Measurements from ENCODE around the gene SCARF2.

SCARF2 gene

DNA sequence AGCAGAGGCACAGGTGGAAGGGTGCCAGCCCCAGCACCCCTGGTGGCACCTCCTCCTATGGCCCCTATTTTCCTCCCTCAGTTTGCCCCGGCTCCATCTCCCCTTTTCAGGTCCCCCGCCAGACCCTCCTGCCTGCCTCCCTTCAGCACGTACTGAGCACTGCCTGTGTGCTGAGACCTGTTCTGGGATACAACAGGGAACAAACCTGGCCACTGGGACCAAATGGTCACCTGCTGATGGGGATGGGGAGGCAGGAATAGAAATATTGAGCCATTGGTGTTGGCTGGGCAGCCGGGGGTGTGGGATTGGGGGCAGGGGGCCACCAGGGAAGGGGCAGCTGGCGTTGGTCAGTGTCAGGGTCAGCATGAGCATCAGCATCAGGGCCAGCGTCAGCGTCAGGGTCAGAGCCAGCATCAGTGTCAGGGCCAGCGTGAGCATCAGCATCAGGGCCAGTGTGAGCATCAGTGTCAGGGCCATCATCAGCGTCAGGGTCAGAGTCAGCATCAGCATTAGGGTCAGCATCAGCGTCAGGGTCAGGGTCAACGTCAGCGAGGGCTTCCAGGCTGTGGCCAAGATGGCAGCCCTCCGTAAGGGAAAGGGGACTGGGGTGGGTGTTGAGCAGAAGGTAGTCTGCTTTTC lies 36.1 kb downstream of the SCARF2 start:
- Histone ChIP-seq H3K4me3 (ENCODE audit: low read length) (no peak overlapping the region), H3K9me3 (ENCODE audit: insufficient read depth, low read length) (no peaks in the 10 kb centered on the region), H3K4me1 (ENCODE audit: low read length) (peaks cover 2% of the 10 kb centered on the region; the same call in 1 of the 2 replicates), H3K36me3 (replicated peaks; ENCODE audit: low read depth, low read length) (peaks cover 9% of the 10 kb centered on the region), H3K79me2 (ENCODE audit: low read length) (0 out of 2 replicates have a peak, but pooled peaks cover 2% of the 10 kb centered on the region), H3K27me3 (ENCODE audit: low read depth, low read length) (no peaks in the 10 kb centered on the region), H2AFZ (ENCODE audit: low read depth, low read length) (no peak overlapping the region), H3K27ac (ENCODE audit: low read length) (no peak overlapping the region), H3K4me2 (ENCODE audit: low read length) (no peak overlapping the region), H4K20me1 (ENCODE audit: insufficient read depth, low read length) (no peaks in the 10 kb centered on the region), H3K9ac (ENCODE audit: low read length) (no peak overlapping the region)
- TF ChIP-seq, protein P1, sequence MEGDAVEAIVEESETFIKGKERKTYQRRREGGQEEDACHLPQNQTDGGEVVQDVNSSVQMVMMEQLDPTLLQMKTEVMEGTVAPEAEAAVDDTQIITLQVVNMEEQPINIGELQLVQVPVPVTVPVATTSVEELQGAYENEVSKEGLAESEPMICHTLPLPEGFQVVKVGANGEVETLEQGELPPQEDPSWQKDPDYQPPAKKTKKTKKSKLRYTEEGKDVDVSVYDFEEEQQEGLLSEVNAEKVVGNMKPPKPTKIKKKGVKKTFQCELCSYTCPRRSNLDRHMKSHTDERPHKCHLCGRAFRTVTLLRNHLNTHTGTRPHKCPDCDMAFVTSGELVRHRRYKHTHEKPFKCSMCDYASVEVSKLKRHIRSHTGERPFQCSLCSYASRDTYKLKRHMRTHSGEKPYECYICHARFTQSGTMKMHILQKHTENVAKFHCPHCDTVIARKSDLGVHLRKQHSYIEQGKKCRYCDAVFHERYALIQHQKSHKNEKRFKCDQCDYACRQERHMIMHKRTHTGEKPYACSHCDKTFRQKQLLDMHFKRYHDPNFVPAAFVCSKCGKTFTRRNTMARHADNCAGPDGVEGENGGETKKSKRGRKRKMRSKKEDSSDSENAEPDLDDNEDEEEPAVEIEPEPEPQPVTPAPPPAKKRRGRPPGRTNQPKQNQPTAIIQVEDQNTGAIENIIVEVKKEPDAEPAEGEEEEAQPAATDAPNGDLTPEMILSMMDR (IDR thresholded peaks at IDR 0.05; ENCODE audit: low read depth, low read length): no peak
- no peak for TF ChIP-seq EZH2phosphoT487 (IDR thresholded peaks at IDR 0.05; ENCODE audit: low read depth)

DNA sequence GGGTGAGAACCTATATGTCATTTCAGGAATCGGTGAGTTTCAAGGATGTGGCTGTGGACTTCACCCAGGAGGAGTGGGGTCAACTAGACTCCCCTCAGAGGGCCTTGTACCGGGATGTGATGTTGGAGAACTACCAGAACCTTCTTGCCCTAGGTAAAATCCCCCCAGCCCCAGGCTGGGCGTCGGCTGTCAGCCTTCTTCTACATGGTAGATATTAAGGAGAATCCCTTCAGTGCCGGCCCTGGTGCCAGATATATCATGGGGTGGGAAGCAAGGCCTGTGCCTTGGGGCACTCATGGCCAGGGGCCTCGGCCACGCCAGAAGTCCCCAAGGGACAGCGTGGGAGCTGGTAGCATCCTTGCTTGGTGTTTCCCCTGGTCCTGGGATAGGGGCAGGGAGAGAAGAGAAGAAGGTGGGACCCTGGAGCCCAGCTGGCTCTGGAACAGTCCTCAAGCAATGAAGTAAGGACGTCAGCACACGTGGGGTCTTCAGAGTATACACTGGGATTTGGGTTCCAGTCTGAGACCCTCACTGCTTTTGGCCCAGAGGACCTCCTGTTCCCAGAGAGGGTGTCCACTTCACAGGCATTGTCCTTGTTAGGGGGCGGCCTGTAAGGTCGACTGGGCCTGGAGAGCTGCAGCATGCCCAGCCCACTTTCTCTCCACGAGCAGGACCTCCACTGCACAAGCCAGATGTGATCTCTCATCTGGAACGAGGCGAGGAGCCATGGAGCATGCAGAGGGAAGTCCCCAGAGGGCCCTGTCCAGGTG lies 36.8 kb downstream of the SCARF2 start:
- H3K36me3 ChIP-seq (replicated peaks; ENCODE audit: low read depth, low read length): peaks cover 9% of the 10 kb centered on the region
- no peak for TF ChIP-seq EZH2phosphoT487 (IDR thresholded peaks at IDR 0.05; ENCODE audit: low read depth)
- TF ChIP-seq, protein P1 (IDR thresholded peaks at IDR 0.05; ENCODE audit: low read depth, low read length): no peak
- no peak overlapping the region for H3K27ac ChIP-seq (ENCODE audit: low read length)
- 0 out of 2 replicates have a peak, but pooled peaks cover 2% of the 10 kb centered on the region for H3K79me2 ChIP-seq (ENCODE audit: low read length)
- H3K4me1 ChIP-seq (ENCODE audit: low read length): peaks cover 2% of the 10 kb centered on the region; the same call in 1 of the 2 replicates
- H4K20me1 ChIP-seq (ENCODE audit: insufficient read depth, low read length): no peaks in the 10 kb centered on the region
- H3K9ac ChIP-seq (ENCODE audit: low read length): no peak overlapping the region
- H2AFZ ChIP-seq (ENCODE audit: low read depth, low read length): no peak overlapping the region
- H3K4me3 ChIP-seq (ENCODE audit: low read length): no peak overlapping the region
- H3K9me3 ChIP-seq (ENCODE audit: insufficient read depth, low read length): no peaks in the 10 kb centered on the region
- H3K27me3 ChIP-seq (ENCODE audit: low read depth, low read length): no peaks in the 10 kb centered on the region
- H3K4me2 ChIP-seq (ENCODE audit: low read length): no peak overlapping the region

DNA sequence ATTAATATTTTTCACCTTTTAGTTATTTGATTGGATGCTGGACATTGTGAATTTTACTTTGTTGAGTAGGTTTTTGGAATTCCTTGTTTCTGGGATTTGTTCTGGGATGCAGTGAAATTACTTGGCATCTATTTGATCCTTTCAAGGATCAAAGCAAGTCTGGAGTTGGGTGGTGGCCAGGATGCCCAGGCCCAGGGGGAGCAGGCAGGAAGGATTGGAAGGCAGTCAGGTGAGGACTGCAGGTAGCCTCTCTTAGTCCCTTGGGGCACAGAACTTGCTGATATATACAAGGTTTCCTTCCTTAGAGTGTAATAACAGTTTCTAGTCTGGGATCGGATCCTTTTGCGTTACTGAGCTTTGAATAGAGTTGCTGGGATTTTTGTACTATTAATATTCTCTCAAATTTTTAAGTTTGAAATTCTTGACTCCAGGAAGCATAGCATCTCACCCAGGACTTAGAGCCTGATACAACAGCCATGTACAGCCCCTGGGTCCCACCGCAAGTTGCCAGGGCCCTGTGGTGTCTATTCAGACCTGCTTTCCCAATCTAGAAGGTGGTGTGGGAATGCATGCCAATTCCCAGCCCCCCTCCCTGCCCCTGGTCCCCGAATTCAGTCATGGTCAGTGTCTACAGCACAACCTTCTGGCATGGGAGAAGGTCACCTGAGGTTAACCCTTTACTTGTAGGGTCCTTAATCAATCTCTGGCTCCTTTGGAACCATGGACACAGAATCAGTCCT lies 37.6 kb downstream of the SCARF2 start:
- H2AFZ ChIP-seq (ENCODE audit: low read depth, low read length): no peak overlapping the region
- H3K4me1 ChIP-seq (ENCODE audit: low read length): peaks cover 6% of the 10 kb centered on the region
- no peak for TF ChIP-seq EZH2phosphoT487 (IDR thresholded peaks at IDR 0.05; ENCODE audit: low read depth)
- TF ChIP-seq, protein P1 (IDR thresholded peaks at IDR 0.05; ENCODE audit: low read depth, low read length): no peak
- no peaks in the 10 kb centered on the region for H3K27me3 ChIP-seq (ENCODE audit: low read depth, low read length)
- no peaks in the 10 kb centered on the region for H4K20me1 ChIP-seq (ENCODE audit: insufficient read depth, low read length)
- H3K79me2 ChIP-seq (ENCODE audit: low read length): peaks cover 7% of the 10 kb centered on the region
- H3K4me3 ChIP-seq (ENCODE audit: low read length): no peak overlapping the region
- no peak overlapping the region for H3K9ac ChIP-seq (ENCODE audit: low read length)
- H3K9me3 ChIP-seq (ENCODE audit: insufficient read depth, low read length): no peaks in the 10 kb centered on the region
- no peak overlapping the region for H3K4me2 ChIP-seq (ENCODE audit: low read length)
- no peak overlapping the region for H3K27ac ChIP-seq (ENCODE audit: low read length)
- H3K36me3 ChIP-seq (replicated peaks; ENCODE audit: low read depth, low read length): peaks cover 9% of the 10 kb centered on the region

DNA sequence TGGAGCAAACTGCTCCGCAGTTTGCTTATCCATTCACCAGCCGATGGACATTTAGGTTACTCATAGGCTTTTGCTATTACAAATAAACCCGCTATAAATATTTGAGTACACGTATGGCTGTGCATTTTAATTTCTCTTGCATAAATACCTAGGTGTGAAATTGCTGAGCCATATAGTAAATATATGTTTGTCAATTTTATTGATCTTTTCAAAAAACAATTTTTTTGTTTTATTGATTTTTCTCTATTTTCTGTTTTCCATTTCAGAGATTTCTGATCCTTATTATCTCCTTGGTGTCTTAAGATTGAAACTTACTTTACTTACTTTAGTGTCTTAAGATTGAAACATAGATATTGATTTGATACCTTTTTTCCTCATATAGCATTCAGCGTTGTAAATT lies 39.2 kb downstream of the SCARF2 start:
- H3K9me3 ChIP-seq (ENCODE audit: insufficient read depth, low read length): no peaks in the 10 kb centered on the region
- H3K36me3 ChIP-seq (replicated peaks; ENCODE audit: low read depth, low read length): peaks cover 6% of the 10 kb centered on the region
- peaks cover 14% of the 10 kb centered on the region for H3K4me1 ChIP-seq (ENCODE audit: low read length)
- H3K9ac ChIP-seq (ENCODE audit: low read length): no peak overlapping the region
- H2AFZ ChIP-seq (ENCODE audit: low read depth, low read length): no peak overlapping the region
- no peaks in the 10 kb centered on the region for H4K20me1 ChIP-seq (ENCODE audit: insufficient read depth, low read length)
- TF ChIP-seq, protein P1 (IDR thresholded peaks at IDR 0.05; ENCODE audit: low read depth, low read length): no peak
- TF ChIP-seq EZH2phosphoT487 (IDR thresholded peaks at IDR 0.05; ENCODE audit: low read depth): no peak
- no peak overlapping the region for H3K4me3 ChIP-seq (ENCODE audit: low read length)
- H3K27ac ChIP-seq (ENCODE audit: low read length): no peak overlapping the region
- no peaks in the 10 kb centered on the region for H3K27me3 ChIP-seq (ENCODE audit: low read depth, low read length)
- peaks cover 15% of the 10 kb centered on the region for H3K79me2 ChIP-seq (ENCODE audit: low read length)
- H3K4me2 ChIP-seq (ENCODE audit: low read length): no peak overlapping the region

Measured in OCI-LY3 (cell line).